AG04449 (cell line): ENCODE measurements around the gene ANKRD36.
"Not testable (repeated sequence)": the region's sequence is repeated elsewhere in the genome, so short reads cannot be mapped to it uniquely, and the experiment has no call there.

ENCODE experiments used
- CTCF ChIA-PET: fragments of 350-600 bp; formaldehyde crosslinking; extraction: SDS; loops from one replicate; lab custom pipeline; 2021; ENCODE audit warnings: antibody characterized with exemption; lab: Yijun Ruan, JAX
- POLR2A ChIA-PET: fragments of 400-600, 350-600 bp; formaldehyde crosslinking; extraction: SDS; loops from one replicate; lab custom pipeline; 2020; ENCODE audit warnings: antibody characterized with exemption, inconsistent platforms; lab: Yijun Ruan, JAX
- DNase-seq: peaks from one replicate; pipeline ENCODE4 v3.0.0-alpha.2; 2010; ENCODE audit warnings: low read depth, low spot score
- H3K4me3 ChIP-seq: 2 replicates; pipeline ENCODE4 v1.5.1; 2011; ENCODE audit warnings: low read depth, mild to moderate bottlenecking, control low read depth, low read length
- CTCF ChIP-seq: IDR thresholded peaks from one replicate; pipeline ENCODE4 v1.5.1; 2011; ENCODE audit warnings: mild to moderate bottlenecking, moderate library complexity, low read length, control low read depth, inconsistent platforms; ENCODE audit not compliant: insufficient read depth; ENCODE audit errors: missing control alignments

Gene ANKRD36

DNA sequence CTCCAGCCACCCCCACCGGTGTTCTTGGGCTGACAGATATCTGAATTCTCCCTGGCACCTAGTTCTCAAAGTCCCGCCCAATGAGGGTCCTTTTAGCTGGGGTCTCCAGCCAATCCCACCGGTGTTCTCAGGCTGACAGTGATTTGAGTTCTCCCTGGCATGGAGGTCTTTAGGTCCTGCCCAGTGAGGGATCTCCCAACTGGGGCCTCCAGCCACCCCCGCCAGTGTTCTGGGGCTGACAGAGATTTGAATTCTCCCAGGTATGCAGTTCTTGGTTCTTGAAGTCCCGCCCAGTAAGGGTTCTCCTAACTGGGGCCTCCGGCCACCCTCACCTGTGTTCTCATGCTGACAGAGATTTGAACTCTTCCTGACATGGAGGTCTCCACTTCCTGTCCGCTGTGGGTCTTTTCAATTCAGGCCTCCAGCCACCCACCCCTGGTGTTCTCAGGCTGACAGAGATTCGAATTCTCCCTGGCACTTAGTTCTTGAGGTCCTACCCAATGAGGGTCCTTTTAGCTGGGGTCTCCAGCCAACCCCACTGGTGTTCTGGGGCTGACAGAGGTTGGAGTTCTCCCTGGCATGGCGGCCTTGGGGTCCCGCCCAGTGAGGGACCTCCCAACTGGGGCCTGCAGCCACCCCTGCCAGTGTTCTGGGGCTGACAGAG lies 154.6 kb downstream of the ANKRD36 start:
- POLR2A ChIA-PET: no interaction called here
- TF ChIP-seq CTCF: no peak
- DNase-seq: no peak
- CTCF ChIA-PET: no interaction called here
- no peak overlapping the region for H3K4me3 ChIP-seq

- H3K4me3 ChIP-seq, DNase-seq, CTCF ChIA-PET, POLR2A ChIA-PET: not testable (repeated sequence)
These were observed 155.2 kb downstream of the ANKRD36 start for GRCh38 chr2:97268075-97268591.

GRCh38 chr2:97276232-97276798 lies 163.4 kb downstream of the ANKRD36 start:
- H3K4me3 ChIP-seq, POLR2A ChIA-PET, DNase-seq, CTCF ChIA-PET: not testable (repeated sequence)

- H3K4me3 ChIP-seq, DNase-seq, CTCF ChIA-PET, POLR2A ChIA-PET: not testable (repeated sequence)
These were observed 172.2 kb downstream of the ANKRD36 start for GRCh38 chr2:97285187-97285586.

DNA sequence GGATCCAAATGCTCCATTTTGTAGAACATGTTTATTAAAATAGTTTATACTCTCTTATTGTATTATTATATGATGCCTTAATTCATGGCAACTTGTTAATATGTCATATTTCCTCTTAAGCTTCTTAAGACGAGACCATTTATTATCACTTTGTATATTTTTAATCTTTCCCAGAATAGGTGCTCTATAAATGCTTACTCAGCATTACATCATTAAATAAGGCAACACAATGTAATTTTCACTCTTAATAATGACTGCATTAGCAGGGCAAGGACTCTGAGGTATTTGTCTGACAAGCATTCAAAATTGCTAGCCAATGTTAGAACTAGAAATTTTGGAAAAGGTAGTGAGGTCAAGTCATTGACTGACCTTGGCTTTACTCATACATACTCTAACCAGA lies 180.7 kb downstream of the ANKRD36 start:
- CTCF ChIA-PET, DNase-seq, POLR2A ChIA-PET, H3K4me3 ChIP-seq: not testable (repeated sequence)
